GM23338 (cell line): ENCODE data around the gene CST9L. TPM values are rescaled to one million over a fixed set of nuclear protein-coding genes. Genes with fewer than 3 reads are reported as not detected.

Experiments
- ATAC-seq: fragments of 200-7000 bp; cut with Tn5 transposase; 3 replicates; pipeline ENCODE4 v1.9.1; 2020
- DNase-seq: peaks from one replicate; pipeline ENCODE4 v3.0.0-alpha.2; 2015; ENCODE audit warnings: low spot score
- H2AFZ ChIP-seq: fragments of 200-600 bp; sonication (generic); 2 replicates; pipeline ENCODE4 v1.8.0; 2016; ENCODE audit warnings: antibody characterized with exemption, mild to moderate bottlenecking, moderate library complexity
- H3F3A ChIP-seq: fragments of 200-600 bp; sonication (generic); replicated peaks from 2 replicates; pipeline ENCODE4 v1.8.0; 2017; ENCODE audit warnings: antibody characterized with exemption, mixed run types, low read depth
- H3K27ac ChIP-seq: fragments of 200-600 bp; sonication (generic); 2 replicates; pipeline ENCODE4 v1.6.1; 2016; ENCODE audit warnings: low read depth
- H3K27me3 ChIP-seq: fragments of 200-600 bp; sonication (generic); 2 replicates; pipeline ENCODE4 v1.8.0; 2016; ENCODE audit warnings: mild to moderate bottlenecking, mixed run types, moderate library complexity; ENCODE audit not compliant: insufficient read depth
- H3K36me3 ChIP-seq: fragments of 200-600 bp; sonication (generic); 2 replicates; pipeline ENCODE4 v1.8.0; 2016; ENCODE audit warnings: mild to moderate bottlenecking; ENCODE audit not compliant: insufficient read depth
- H3K4me1 ChIP-seq: fragments of 200-600 bp; sonication (generic); 2 replicates; pipeline ENCODE4 v1.8.0; 2016; ENCODE audit warnings: mild to moderate bottlenecking, moderate library complexity; ENCODE audit not compliant: insufficient read depth
- H3K4me2 ChIP-seq: fragments of 200-600 bp; sonication (generic); 2 replicates; pipeline ENCODE4 v1.7.1; 2017; ENCODE audit warnings: mixed run types
- H3K4me3 ChIP-seq: fragments of 200-600 bp; sonication (generic); 2 replicates; pipeline ENCODE4 v1.6.1; 2016; ENCODE audit warnings: mixed run types
- H3K79me2 ChIP-seq: fragments of 200-600 bp; sonication (generic); replicated peaks from 2 replicates; pipeline ENCODE4 v1.8.0; 2017; ENCODE audit warnings: mild to moderate bottlenecking; ENCODE audit not compliant: insufficient read depth
- H3K9me2 ChIP-seq: fragments of 200-600 bp; sonication (generic); 2 replicates; pipeline ENCODE4 v1.8.0; 2017; ENCODE audit not compliant: insufficient read depth
- H4K20me1 ChIP-seq: fragments of 200-600 bp; sonication (generic); replicated peaks from 2 replicates; pipeline ENCODE4 v1.8.0; 2017; ENCODE audit warnings: mild to moderate bottlenecking; ENCODE audit not compliant: insufficient read depth
- H3K27ac Mint-ChIP-seq: 2 replicates; pipeline ENCODE4 v1.8.0; 2020; ENCODE audit warnings: inconsistent platforms, mild to moderate bottlenecking, moderate library complexity, mixed read lengths
- H3K27me3 Mint-ChIP-seq: 3 replicates; pipeline ENCODE4 v1.8.0; 2022; ENCODE audit warnings: low read depth, mild to moderate bottlenecking, moderate library complexity, mixed read lengths, inconsistent platforms; ENCODE audit not compliant: insufficient read depth, poor library complexity
- H3K36me3 Mint-ChIP-seq: 3 replicates; pipeline ENCODE4 v1.8.0; 2021; ENCODE audit warnings: low read depth, mild to moderate bottlenecking, inconsistent platforms, moderate library complexity, mixed read lengths
- H3K4me1 Mint-ChIP-seq: 3 replicates; pipeline ENCODE4 v1.8.0; 2020; ENCODE audit warnings: mild to moderate bottlenecking, inconsistent platforms, mixed read lengths
- H3K4me3 Mint-ChIP-seq: 3 replicates; pipeline ENCODE4 v1.8.0; 2021; ENCODE audit warnings: moderate library complexity, mild to moderate bottlenecking, inconsistent platforms, mixed read lengths
- H3K9me3 Mint-ChIP-seq: 3 replicates; pipeline ENCODE4 v1.8.0; 2020; ENCODE audit warnings: moderate library complexity, mild to moderate bottlenecking, inconsistent platforms, mixed read lengths
- CREB1 ChIP-seq: fragments of 250-450 bp; sonication (Bioruptor Pico); IDR thresholded peaks from 2 replicates; pipeline ENCODE4 v1.5.0; 2020; ENCODE audit warnings: low read depth, mild to moderate bottlenecking, moderate library complexity
- CTCF ChIP-seq, 2 experiments: fragments of 200-600 bp in 1 of 2; sonication (generic) in 1 of 2; conservative IDR thresholded peaks; 2 replicates each; pipeline versions ENCODE4 v1.5.1 to v1.6.1; 2016 to 2017; ENCODE audit warnings: antibody characterized with exemption in 2 of 2, low read depth in 2 of 2, mild to moderate bottlenecking in 2 of 2, moderate library complexity in 1 of 2
- ETS1 ChIP-seq: IDR thresholded peaks from 2 replicates; pipeline ENCODE4 v1.6.1; 2016; ENCODE audit warnings: antibody characterized with exemption
- EZH2 ChIP-seq: fragments of 200-600 bp; sonication (generic); IDR thresholded peaks from one replicate; pipeline ENCODE4 v1.8.0; 2017; ENCODE audit warnings: antibody characterized with exemption, mild to moderate bottlenecking, low read depth; ENCODE audit not compliant: unreplicated experiment
- EZH2phosphoT487 ChIP-seq: fragments of 200-600 bp; sonication (generic); IDR thresholded peaks from one replicate; pipeline ENCODE4 v1.8.1; 2018; ENCODE audit warnings: antibody characterized with exemption; ENCODE audit not compliant: unreplicated experiment
- JUNB ChIP-seq: IDR thresholded peaks from one replicate; pipeline ENCODE4 v1.6.1; 2016; ENCODE audit warnings: antibody characterized with exemption; ENCODE audit not compliant: unreplicated experiment
- NANOG ChIP-seq: IDR thresholded peaks from 2 replicates; pipeline ENCODE4 v1.6.1; 2016; ENCODE audit warnings: antibody characterized with exemption, borderline replicate concordance
- POLR2AphosphoS5 ChIP-seq: IDR thresholded peaks from 2 replicates; pipeline ENCODE4 v1.6.1; 2016; ENCODE audit warnings: antibody characterized with exemption, low read depth
- REST ChIP-seq: IDR thresholded peaks from one replicate; pipeline ENCODE4 v1.6.1; 2018; ENCODE audit warnings: antibody characterized with exemption; ENCODE audit not compliant: unreplicated experiment
- STAT1 ChIP-seq: IDR thresholded peaks from one replicate; pipeline ENCODE4 v1.6.1; 2016; ENCODE audit warnings: antibody characterized with exemption; ENCODE audit not compliant: unreplicated experiment
- ZNF114 ChIP-seq: fragments of 250-450 bp; sonication (Bioruptor Pico); IDR thresholded peaks from 2 replicates; pipeline ENCODE4 v1.5.0; 2020; ENCODE audit warnings: mild to moderate bottlenecking, moderate library complexity
- ZNF331 ChIP-seq: fragments of 250-450 bp; sonication (Bioruptor Pico); IDR thresholded peaks from 2 replicates; pipeline ENCODE4 v1.5.0; 2020; ENCODE audit warnings: low read depth, mild to moderate bottlenecking, moderate library complexity
- ZNF462 ChIP-seq: fragments of 250-450 bp; sonication (Bioruptor Pico); IDR thresholded peaks from 2 replicates; pipeline ENCODE4 v1.5.0; 2020; ENCODE audit warnings: mild to moderate bottlenecking, moderate library complexity
- polyA plus RNA-seq: library from polyadenylated mRNA; unstranded; fragments of >200 nt; fragmentation: Nextera tagmentation; extraction: Ambion mirVana; gene quantifications from 2 replicates; pipeline ENCODE4 v1.2.1, GENCODE V29; 2016
- total RNA-seq: library from RNA; depleted of rRNA; stranded (reverse); fragments of >200 nt; shearing (Covaris generic); gene quantifications from 2 replicates; pipeline ENCODE4 v1.2.3, GENCODE V29; 2014

The CST9L gene
- total and polyA plus RNA-seq, 2 experiments from 2014 or later, result not detected

GRCh38 chr20:23532533-23532932 is 35.8 kb downstream of the CST9L start:
- H4K20me1 ChIP-seq, result no peaks in the 10 kb centered on the region
- H3K4me1 ChIP-seq, result peaks cover 25% of the 10 kb centered on the region
- peak overlapping the region; percentile 23; the same call in 2 of the 3 replicates for H3K4me3 Mint-ChIP-seq
- H3K27ac Mint-ChIP-seq, result no peak overlapping the region
- DNase-seq (no peak), ATAC-seq (0 out of 3 replicates have a peak, but pooled peaks have one; percentile 14)
- H3K4me2 ChIP-seq, result peak overlapping the region; percentile 53
- TF ChIP-seq JUNB, result no peak
- no peak for TF ChIP-seq EZH2
- TF ChIP-seq ZNF331 (CRISPR knock-in tag), result no peak
- TF ChIP-seq POLR2AphosphoS5, result no peak
- no peak for TF ChIP-seq EZH2phosphoT487
- no peak for TF ChIP-seq ZNF462
- TF ChIP-seq REST, result no peak
- TF ChIP-seq ZNF114, result no peak
- no peak for TF ChIP-seq NANOG
- no peak for TF ChIP-seq ETS1
- no peak for TF ChIP-seq CTCF (conservative IDR thresholded peaks at IDR 0.05; ENCODE audit: low read depth in 2 of 2)
- TF ChIP-seq STAT1, result no peak
- TF ChIP-seq CREB1 (CRISPR knock-in tag), result no peak
- H3K36me3 ChIP-seq, result no peaks in the 10 kb centered on the region; the same call in 1 of the 2 replicates
- peaks cover 16% of the 10 kb centered on the region for H3K27me3 Mint-ChIP-seq
- peaks cover 33% of the 10 kb centered on the region for H3K36me3 Mint-ChIP-seq
- H3K79me2 ChIP-seq, result no peaks in the 10 kb centered on the region
- H3K9me2 ChIP-seq, result peaks cover 11% of the 10 kb centered on the region
- H3F3A ChIP-seq, result no peaks in the 10 kb centered on the region
- peaks cover 34% of the 10 kb centered on the region for H3K4me1 Mint-ChIP-seq
- peaks cover 30% of the 10 kb centered on the region for H3K9me3 Mint-ChIP-seq
- H3K4me3 ChIP-seq, result no peak overlapping the region
- H2AFZ ChIP-seq, result no peak overlapping the region
- no peak overlapping the region for H3K27ac ChIP-seq
- peaks cover 6% of the 10 kb centered on the region for H3K27me3 ChIP-seq
